KOPT-K1 (cell line): ENCODE results near the gene UBAC1.
"Not testable (repeated sequence)": the region's sequence is repeated elsewhere in the genome, so short reads cannot be mapped to it uniquely, and the experiment has no call there.

Source experiments
- H3K27ac ChIP-seq: fragments of 200-600 bp; sonication (generic); 2 replicates; pipeline ENCODE4 v1.5.1; 2016; ENCODE audit warnings: antibody characterized with exemption, mild to moderate bottlenecking, low read depth, low read length; ENCODE audit not compliant: poor library complexity, severe bottlenecking
- H3K36me3 ChIP-seq: fragments of 200-600 bp; sonication (generic); 2 replicates; pipeline ENCODE4 v1.5.1; 2017; ENCODE audit warnings: antibody characterized with exemption, mild to moderate bottlenecking, low read length, moderate library complexity; ENCODE audit not compliant: insufficient read depth
- H3K9me3 ChIP-seq: fragments of 200-600 bp; sonication (generic); 2 replicates; pipeline ENCODE4 v1.5.1; 2017; ENCODE audit warnings: antibody characterized with exemption, low read length, mild to moderate bottlenecking; ENCODE audit not compliant: insufficient read depth, poor library complexity, severe bottlenecking

UBAC1 gene

DNA sequence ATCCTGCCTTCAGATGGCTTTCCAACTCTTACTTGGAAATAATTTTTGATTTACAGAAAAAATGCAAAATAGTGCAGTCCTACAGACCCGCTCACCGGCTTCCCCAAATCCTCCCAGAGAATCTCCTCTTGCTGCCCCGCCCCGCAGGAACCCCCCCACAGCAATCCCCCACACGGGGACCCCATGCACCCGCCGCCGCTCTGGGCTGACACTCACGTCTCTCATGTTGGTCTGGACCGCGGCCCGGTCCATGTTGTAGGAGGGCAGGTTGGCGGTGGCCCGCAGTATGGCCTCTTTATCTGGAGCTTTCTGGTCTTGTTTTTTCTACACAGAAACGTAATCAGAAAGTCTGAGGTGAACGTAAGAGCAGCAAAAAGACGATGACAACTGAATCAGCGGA, 13.6 kb downstream of the UBAC1 start:
- Histone ChIP-seq H3K27ac (no peak overlapping the region), H3K9me3 (no peaks in the 10 kb centered on the region), H3K36me3 (peaks cover 66% of the 10 kb centered on the region)

DNA sequence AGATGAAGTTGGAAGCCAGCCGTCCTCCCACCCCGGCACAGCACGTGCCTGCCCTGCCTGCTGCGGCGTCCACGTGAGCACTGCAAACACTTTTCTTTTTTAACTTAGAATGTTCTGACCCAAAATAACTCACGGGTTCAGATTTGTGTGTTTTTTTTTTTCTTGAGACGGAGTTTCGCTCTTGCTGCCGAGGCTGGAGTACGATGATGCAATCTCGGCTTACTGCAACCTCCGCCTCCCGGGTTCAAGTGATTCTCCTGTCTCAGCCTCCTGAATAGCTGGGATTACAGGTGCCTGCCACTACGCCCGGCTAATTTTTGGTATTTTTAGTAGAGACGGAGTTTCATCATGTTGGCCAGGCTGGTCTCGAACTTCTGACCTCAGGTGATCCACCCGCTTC, 14.1 kb downstream of the UBAC1 start:
- not testable (repeated sequence) for H3K9me3 ChIP-seq
- peaks cover 62% of the 10 kb centered on the region for H3K36me3 ChIP-seq

DNA sequence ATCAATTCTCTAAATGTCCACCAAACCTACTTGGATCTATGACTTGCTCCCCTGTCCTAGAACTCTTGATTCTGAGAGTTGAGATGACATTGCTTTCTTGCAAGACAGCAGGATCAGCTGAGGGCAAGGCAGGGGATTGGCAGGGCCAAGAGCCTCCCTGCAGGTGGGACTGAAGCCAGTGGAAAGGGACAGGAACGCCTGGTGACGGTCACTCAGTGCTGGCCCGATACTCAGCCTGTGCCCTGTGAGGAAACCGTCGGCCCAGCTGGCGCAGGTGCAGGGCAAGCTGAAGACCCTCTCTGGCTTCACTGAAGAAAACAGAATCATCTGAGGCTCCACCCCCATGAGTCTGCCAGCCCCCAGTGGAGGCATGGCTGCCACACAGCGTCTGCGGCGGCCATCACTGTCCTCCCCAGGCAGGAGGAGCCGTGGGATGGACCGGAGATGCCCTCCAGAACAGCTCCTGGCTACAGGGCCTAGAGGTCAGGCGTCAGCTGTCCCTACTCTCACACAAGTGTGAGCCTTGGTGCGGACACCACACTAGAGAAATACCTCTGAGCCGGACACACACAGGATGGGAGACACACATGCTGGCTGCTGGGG, 14.7 kb downstream of the UBAC1 start:
- H3K36me3 ChIP-seq, result peaks cover 65% of the 10 kb centered on the region
- no peak overlapping the region for H3K27ac ChIP-seq
- H3K9me3 ChIP-seq, result no peaks in the 10 kb centered on the region

More for the DNA sequence above, 14.1 kb downstream of the UBAC1 start:
- not testable (repeated sequence) for H3K27ac ChIP-seq

DNA sequence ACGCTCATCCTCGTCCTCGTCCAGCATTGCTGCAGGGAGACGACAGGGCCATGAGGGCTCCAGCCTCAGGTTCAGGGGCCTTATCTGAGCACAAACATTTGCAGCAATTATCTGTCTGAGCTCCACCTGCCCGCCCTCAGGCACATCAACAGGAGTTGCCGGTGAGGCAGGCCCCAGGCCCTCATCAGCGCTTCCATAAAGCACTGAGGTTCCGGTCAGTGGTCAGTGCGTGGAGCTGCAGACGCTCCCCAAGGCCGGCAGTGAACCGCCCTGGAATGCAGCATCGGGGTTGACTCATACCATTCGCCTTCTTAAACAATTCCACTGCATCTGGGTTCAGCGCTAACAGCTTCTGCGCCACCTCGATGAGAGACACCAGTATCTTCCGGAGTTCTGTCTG, 15.2 kb downstream of the UBAC1 start:
- Histone ChIP-seq H3K9me3 (no peaks in the 10 kb centered on the region), H3K36me3 (peaks cover 65% of the 10 kb centered on the region)

DNA sequence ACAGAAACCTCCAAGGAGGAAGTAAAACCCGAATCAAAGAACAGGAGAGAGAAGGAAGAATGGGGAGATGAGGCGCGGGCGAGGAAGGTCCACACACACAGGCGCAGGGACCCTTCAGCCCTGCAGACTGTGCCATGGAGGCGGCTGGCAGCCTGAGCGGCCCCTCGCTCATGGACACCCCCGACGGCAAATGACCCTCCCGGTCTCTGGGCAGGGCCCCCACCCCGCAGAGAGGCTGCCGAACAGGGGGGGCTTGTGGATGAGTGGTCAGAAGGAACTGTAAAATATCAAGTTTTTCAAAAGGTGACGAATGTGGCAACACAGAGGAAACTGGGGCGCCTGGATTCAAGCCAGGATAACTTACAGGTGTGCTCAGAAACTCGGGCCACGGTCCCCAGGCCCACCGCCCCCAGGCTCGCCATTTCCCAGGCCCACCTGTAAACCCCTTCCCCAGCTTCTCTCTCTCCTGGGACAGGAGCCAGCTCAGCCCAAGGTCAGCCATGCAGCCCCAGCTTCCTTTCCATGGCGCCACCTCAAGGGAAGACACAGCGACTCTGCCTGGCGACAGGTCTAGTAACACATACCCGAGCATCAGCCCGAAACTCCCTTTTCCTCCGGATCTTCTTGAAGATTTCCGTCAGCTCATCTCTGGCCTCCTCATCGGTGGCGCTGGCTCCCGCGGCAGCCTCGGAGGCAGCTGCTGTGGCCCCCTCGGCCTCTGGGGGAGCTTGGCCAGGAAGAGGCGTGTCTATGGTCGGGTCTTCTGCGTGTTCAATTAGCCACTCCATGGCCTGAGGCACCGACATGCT, 16.5 kb downstream of the UBAC1 start:
- H3K9me3 ChIP-seq, result no peaks in the 10 kb centered on the region
- peaks cover 62% of the 10 kb centered on the region for H3K36me3 ChIP-seq
- H3K27ac ChIP-seq, result no peak overlapping the region

More for the DNA sequence above, 15.2 kb downstream of the UBAC1 start:
- no peak overlapping the region for H3K27ac ChIP-seq

DNA sequence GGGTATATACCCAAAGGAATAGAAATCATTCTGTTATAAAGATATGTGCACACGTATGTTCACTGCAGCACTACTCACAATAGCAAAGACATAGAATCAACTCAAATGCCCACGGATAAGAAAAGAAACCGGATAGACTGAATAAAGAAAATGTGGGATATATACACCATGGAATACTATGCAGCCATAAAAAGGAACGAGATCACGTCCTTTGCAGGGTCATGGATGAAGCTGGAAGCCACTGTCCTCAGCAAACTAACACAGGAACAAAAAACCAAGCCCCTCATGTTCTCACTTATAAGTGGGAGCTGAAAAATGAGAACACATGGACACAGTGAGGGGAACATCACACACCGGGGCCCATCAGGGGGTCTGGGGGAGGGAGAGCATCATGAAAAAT, 17.6 kb downstream of the UBAC1 start:
- H3K27ac ChIP-seq, H3K9me3 ChIP-seq: not testable (repeated sequence)
- peaks cover 71% of the 10 kb centered on the region for H3K36me3 ChIP-seq

DNA sequence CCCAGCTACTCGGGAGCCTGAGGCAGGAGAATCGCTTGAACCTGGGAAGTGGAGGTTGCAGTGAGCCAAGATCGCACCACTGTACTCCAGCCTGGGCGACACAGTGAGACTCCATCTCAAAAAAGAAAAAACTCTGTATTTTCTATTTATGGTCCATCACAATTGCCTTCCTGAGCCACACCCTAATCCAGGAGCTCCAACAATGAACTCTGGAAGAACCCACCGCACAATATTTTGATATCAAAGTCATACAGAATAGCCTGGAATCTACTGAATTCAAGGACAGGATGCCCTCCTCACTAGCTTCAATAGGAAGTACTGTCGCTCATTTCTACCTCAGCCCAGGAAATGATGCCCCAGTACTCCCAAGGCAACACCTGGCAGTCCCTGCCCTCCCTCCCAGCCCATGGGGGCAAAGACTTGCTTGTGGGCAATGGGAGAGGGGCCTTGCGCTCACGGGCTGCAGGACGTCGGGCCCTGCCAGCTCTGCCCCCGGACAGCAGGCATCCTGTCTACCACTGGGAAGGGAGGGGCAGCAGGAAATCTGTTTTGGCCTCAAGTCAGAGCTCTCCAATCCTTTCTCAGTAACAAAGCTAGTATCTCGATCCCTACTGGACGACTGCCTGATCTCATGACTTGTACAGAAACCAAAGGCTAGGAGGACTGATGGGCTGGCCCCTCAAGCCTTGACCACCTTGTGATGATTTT, 19.7 kb downstream of the UBAC1 start:
- Histone ChIP-seq H3K9me3 (no peaks in the 10 kb centered on the region), H3K36me3 (peaks cover 74% of the 10 kb centered on the region), H3K27ac (no peak overlapping the region)

DNA sequence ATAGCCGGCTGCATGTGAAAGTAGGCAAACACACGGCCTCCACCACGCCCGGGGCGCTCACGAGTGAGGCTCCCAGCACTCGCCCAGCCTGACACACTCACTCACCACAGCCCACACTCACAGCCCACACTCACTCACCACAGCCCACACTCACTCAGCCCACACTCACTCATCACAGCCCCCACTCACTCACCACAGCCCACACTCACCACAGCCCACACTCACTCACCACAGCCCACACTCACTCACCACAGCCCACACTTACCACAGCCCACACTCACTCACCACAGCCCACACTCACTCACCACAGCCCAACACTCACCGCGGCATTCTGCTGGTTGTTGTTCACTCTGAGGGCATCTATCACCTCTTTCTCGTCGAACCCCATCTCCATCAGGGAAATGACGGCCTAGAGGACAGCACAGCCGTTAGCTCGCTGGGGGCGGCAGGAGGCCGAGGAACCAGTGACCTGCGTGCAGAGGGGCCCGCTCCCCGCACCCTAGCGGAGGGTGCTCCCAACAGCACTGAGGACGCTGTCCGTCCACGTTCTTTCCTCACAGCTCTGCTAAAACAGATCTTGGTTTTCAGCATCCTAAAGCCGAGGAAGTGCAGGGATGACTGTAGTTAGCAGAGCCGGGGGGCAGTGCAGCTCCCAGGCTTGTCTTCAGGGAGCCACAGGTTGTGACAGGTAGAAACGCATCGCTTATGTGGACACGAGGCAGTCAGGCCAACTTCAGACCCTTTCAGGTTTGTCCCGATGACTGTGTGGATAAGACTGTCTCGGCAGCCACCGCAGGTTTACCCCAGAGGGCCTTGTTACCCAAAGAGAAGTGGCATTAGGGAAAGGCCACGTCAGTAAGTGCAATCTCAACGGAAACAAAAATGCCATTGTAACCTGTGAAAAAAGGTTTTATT, 21.6 kb downstream of the UBAC1 start:
- H3K36me3 ChIP-seq, result peaks cover 65% of the 10 kb centered on the region
- H3K27ac ChIP-seq, result no peak overlapping the region
- no peaks in the 10 kb centered on the region for H3K9me3 ChIP-seq

DNA sequence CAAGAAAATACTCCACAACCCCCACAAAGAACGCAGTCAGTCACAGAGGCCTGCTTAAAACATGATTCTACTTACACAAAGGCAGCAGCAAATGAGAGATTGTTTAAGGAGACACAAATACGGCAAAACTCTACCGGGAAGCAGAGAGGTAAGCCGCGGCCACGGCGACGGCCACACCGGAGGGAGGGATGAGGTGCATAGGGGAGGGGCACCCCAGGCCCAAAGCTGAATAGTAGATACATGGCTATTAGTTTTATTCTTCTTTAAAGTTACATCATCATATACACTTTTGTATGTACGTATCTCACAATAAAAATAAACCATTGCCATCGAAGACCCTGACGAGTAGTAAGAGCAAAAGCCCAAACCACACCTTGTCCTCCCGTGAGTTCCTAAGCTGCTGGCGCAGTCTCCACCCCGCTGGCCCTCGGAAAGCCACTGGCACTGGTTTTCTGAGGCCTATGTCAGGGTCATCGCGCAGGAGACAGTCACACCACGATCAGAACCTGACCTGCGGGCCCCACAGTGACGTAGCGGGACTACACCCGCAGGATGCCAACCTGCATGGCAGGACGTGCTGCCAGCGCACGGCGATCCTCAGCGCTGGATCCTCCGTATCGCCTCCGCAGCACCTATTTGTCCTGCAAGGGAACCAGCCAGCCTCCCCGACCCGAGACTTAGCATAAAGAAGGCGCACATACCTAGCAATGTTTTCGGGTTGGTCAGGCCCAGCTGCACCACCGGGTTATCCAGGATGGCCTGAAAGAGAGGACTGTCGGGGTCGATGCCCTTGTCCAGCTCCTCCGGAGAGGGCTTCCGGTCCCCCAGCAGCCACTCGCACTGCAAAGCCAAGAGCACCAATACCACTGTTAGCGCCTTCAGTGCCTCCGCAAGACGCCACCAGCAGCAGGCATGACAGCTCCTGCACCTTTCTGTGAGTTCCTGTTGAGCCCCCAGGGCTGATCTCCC, 23.4 kb downstream of the UBAC1 start:
- no peaks in the 10 kb centered on the region for H3K9me3 ChIP-seq
- H3K27ac ChIP-seq, result no peak overlapping the region
- peaks cover 67% of the 10 kb centered on the region for H3K36me3 ChIP-seq

DNA sequence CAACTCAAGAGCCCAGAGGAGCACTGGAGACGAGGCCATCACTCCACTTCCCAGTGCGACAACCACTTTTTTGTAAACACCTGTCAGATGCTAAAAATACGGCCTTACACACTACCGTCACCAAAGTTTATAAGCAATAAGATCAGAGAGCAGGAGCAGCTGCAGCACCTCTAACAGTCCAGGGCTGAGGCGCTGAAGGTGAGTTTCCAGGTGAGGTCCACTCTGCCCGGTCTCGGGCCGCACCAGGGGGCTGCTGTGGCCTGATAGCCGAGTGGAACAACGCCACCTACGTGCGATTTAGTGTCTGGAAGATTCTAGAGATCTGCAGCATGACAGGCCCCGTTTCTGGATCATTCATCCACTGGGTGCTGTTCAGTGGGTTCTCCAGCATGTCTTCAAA, 28.1 kb downstream of the UBAC1 start:
- H3K9me3 ChIP-seq, result no peaks in the 10 kb centered on the region
- peaks cover 52% of the 10 kb centered on the region for H3K36me3 ChIP-seq
- no peak overlapping the region for H3K27ac ChIP-seq

DNA sequence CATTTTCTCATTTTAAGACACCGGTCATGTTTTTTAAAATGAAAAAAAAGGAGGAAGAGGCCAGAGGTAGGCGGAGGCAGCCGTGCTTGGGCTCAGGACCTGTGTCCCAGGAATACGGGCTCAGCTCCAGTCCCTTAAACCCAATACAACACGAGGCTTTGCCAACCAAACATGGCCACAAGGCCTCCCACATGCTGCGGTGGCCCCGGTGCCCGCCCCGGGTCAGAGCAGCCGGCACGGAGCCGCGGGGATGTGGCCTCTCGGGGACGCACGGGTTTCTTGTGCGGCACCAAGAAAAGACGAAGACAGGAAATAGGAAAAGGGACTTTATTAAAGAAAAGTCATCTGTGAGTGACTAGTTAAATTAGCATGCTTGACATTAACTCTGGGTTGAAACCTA, 28.5 kb downstream of the UBAC1 start:
- H3K27ac ChIP-seq, result no peak overlapping the region
- peaks cover 47% of the 10 kb centered on the region for H3K36me3 ChIP-seq
- H3K9me3 ChIP-seq, result no peaks in the 10 kb centered on the region

DNA sequence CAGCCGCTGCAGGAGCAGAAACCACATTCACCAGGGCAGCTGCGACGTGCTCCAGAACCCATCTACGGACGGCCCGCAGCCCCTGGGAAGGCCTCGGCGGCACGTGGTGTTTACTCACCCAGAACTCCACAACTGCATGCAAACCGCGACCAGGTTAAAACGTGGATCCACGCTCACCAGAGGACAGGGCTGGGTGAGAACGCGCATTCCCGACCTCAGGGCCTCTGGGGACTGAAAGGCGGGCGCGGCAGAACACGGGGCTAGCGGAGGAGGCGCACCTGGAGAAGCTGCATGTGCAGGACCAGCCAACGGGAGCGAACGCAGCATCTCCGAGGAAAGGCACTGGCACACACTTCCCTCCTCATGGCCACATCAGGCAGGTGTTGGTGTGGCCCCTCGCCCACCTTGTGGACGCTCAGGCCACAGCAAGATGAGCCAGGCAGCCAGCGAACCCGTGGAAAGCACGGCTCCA, 29.8 kb downstream of the UBAC1 start:
- H3K27ac ChIP-seq, result no peak overlapping the region
- H3K36me3 ChIP-seq, result peaks cover 35% of the 10 kb centered on the region
- H3K9me3 ChIP-seq, result no peaks in the 10 kb centered on the region

DNA sequence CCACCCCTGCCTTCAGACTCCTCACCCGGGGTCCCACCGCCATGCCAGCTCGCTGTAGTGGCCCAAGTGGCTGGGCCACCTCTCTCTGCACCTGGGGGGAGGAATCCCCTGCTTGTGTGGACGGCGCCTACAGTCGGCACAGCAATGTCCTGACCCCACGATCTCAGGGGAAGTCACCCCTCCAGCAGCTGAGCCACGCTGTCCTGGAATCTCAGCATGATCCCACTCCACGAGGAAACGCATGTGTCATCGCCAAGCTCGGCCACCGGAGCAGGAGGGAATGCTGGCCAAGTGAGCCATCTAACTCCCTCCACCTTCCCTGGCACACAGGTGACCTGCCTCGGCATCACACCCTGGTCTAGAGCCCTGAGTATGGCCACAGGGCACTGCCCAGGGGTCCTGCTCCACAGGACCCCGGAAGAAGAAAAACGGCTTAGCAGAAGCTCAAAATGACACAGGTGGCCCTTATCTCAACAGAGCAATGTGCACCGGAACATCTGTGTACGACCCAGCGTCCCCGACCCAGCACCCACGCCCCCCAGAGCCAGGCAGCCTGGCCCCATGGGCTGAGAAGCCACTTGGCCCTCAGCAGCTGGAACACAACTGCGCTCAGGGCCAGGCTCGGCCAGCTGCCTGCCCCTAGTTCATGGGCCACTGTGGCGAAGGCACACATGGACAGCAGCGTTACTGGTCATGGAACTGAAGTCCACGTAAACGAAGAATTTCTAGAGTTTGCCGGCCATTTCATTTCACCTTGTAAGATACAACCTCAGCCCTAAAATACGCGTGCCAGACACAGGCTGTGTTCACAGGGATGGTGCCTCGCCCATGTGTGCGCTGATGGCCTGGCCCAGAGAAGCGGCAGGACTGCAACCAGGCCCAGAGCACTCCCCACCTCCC, 30.5 kb downstream of the UBAC1 start:
- Histone ChIP-seq H3K9me3 (no peaks in the 10 kb centered on the region), H3K36me3 (peaks cover 35% of the 10 kb centered on the region), H3K27ac (no peak overlapping the region)
